GM11168 (cell line): ENCODE data around the gene HDHD5.

ENCODE experiments used
- in situ Hi-C: fragments of 300-500 bp; cut with MboI; formaldehyde crosslinking; loops from one replicate; pipeline ENCODE4 v1.12.0; 2022; ENCODE audit warnings: low sequenced_read_pairs; ENCODE audit not compliant: unreplicated experiment

Gene HDHD5

GRCh38 chr22:17158568-17159503, at the start of gene HDHD5:
Gene HDHD5 (minus strand): TSS chr22:17159277. CDS start chr22:17159251, 26 bp downstream.
- in situ Hi-C loops = no loop called here

- in situ Hi-C loops = no loop called here
Measured at GRCh38 chr22:17205432-17205831, 46.4 kb upstream of the HDHD5 start.

- in situ Hi-C loops = no loop called here
Measured at GRCh38 chr22:17201285-17201945, 42.3 kb upstream of the HDHD5 start.

GRCh38 chr22:17199003-17199731, 40.1 kb upstream of the HDHD5 start:
- in situ Hi-C loops = no loop called here

- in situ Hi-C loops = no loop called here
Measured at GRCh38 chr22:17198170-17199002, 39.3 kb upstream of the HDHD5 start.

- in situ Hi-C loops = no loop called here
Measured at GRCh38 chr22:17194213-17194612, 35.1 kb upstream of the HDHD5 start.

- in situ Hi-C loops = no loop called here
Measured at GRCh38 chr22:17192186-17192585, 33.1 kb upstream of the HDHD5 start.

GRCh38 chr22:17191163-17191784, 32.2 kb upstream of the HDHD5 start:
- in situ Hi-C loops = no loop called here

GRCh38 chr22:17190702-17191101, 31.6 kb upstream of the HDHD5 start:
- in situ Hi-C loops = no loop called here

- in situ Hi-C loops = no loop called here
Measured at GRCh38 chr22:17176715-17177114, 17.6 kb upstream of the HDHD5 start.

GRCh38 chr22:17172029-17172833, 13.2 kb upstream of the HDHD5 start:
- in situ Hi-C loops = loop anchor here (5.0 kb wide), 1 partner anchor 330 kb away; no protein-coding TSS in a partner anchor

- in situ Hi-C loops = loop anchor here (5.0 kb wide), 1 partner anchor 331 kb away; no protein-coding TSS in a partner anchor
Measured at GRCh38 chr22:17171153-17172028, 12.3 kb upstream of the HDHD5 start.

- in situ Hi-C loops = no loop called here
Measured at GRCh38 chr22:17167486-17167885, 8.4 kb upstream of the HDHD5 start.

GRCh38 chr22:17164392-17165024, 5.4 kb upstream of the HDHD5 start:
- in situ Hi-C loops = no loop called here

- in situ Hi-C loops = no loop called here
Measured at GRCh38 chr22:17162731-17163130, 3.7 kb upstream of the HDHD5 start.

GRCh38 chr22:17161991-17162390, 2.9 kb upstream of the HDHD5 start:
- in situ Hi-C loops = no loop called here

- in situ Hi-C loops = no loop called here
Measured at GRCh38 chr22:17159504-17159951, 451 bp upstream of the HDHD5 start.
